ENCODE data around the gene UBAC2. TPM values are rescaled to one million over a fixed set of nuclear protein-coding genes. Genes with fewer than 3 reads are reported as not detected.

Gene UBAC2
- total RNA-seq, 2 donors from 2014 or later, result 52.4 to 55.6 TPM

DNA sequence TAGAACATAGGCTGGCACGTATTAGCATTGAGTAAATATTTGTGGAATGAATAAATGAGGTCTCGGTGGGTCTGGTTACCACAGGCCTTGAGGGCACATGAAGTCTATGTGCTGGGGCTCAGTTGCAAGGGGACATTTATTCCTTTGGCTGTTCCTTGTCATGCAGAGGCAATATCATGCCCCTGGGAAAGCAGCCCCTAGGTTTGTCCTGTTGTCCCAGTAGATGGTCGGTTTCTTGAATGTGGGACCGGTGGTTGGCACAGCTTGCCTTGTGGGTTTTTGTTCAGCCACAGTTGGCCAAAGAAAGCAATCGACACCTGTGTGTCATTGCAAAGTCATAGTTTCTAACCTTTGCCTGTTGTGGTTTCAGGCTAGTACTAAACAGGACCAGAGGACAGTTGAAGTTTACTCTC, 131.2 kb downstream of the UBAC2 start:
- Mint-ChIP-seq H3K9me3 (peaks cover 0 to 6% of the 10 kb centered on the region in 2 donors), H3K36me3 (peaks cover 34 to 54% of the 10 kb centered on the region in 2 donors), H3K27ac (no peak overlapping the region)
- DNase-seq (ENCODE audit: low spot score in 2 of 2) (peak in 1 of 2 donors; percentile 64), ATAC-seq (peak; percentile 79 to 94)

DNA sequence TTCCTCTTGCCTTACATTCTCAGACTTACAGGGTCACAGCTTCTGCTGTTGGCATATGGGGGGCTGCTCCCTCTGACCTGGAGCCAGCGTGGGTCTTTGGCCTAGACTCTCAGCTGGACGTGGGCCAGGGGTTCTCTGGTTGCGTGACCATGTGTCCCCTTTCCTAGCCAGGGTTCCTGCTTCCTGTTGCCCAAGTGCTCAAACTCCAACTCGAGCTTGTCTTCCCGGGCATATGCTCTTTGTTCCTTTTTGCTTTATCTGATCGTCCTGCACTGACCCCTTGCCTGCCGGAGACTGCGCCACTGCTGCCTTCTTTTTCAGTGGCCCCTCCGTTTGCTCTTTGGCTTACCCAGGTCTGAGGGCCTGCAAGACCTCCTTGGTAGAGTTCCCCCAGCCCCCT, 131.8 kb downstream of the UBAC2 start:
- peak in 1 of 2 donors; percentile 5 for ATAC-seq
- H3K9me3 Mint-ChIP-seq, result peaks cover 0 to 6% of the 10 kb centered on the region in 2 donors
- H3K27ac Mint-ChIP-seq, result peak overlapping the region; percentile 19 to 63
- no peak for DNase-seq (ENCODE audit: low spot score in 2 of 2)
- H3K36me3 Mint-ChIP-seq, result peaks cover 34 to 55% of the 10 kb centered on the region in 2 donors

DNA sequence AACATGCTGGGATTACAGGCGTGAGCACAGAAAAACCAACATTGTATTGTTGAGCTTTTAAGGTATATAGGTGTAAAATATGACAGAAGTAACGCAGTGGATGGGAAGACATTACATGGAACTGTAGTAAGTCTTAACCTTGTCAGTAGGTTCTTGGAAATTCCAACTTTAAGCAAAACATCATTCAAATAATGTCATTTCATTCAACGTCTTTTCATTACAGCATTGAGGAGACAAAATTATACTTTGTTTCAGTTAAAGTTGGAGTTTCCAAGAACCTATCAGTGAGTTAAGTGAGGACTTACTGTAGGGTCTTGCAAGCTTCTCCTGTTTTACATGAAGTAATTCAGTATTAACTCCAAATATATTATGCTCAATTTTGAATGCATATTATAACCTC, 133.6 kb downstream of the UBAC2 start:
- ATAC-seq (no peak), DNase-seq (ENCODE audit: low spot score in 2 of 2) (no peak)
- Mint-ChIP-seq H3K9me3 (peaks cover 0 to 8% of the 10 kb centered on the region in 2 donors), H3K27ac (no peak overlapping the region), H3K36me3 (peaks cover 31 to 62% of the 10 kb centered on the region in 2 donors)

DNA sequence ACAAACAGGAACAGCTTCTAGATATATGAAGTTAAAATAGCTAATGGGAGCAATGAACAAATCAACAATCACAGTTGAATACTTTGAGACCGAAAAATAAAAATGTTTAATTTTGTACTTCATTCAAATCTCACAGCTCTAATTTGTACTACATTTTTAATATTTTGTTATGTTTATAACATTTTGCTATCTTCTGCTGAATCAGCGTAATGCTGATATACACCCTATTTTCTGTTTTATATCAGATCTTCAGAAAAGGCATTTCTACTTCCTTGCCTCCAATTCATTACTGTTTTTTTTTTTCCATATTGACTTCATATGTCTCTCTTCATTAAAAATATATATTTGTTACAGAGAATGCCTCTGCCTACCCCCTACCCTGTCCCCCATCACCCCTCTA, 134.4 kb downstream of the UBAC2 start:
- ATAC-seq (no peak), DNase-seq (ENCODE audit: low spot score in 2 of 2) (no peak)
- Mint-ChIP-seq H3K36me3 (peaks cover 23 to 55% of the 10 kb centered on the region in 2 donors), H3K27ac (no peak overlapping the region), H3K9me3 (peaks cover 0 to 3% of the 10 kb centered on the region in 2 donors)

DNA sequence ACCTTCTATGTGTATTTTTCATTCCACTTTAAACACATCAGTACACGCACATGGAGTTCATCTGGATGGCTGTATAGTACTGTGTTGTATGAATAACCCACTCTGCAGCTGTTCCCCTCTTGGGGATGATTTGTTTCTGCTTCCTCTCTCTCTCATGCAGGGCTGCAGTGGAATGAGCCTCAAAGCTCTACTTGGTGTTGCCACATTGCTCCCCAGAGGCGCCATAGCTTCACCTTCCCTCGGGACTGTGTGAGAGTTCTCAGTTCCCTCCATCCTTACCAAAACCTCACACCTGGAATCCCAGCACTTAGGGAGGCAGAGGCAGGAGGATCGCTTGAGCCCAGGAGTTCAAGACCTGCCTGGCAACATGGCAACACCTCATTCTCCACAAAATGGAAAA, 134.9 kb downstream of the UBAC2 start:
- H3K36me3 Mint-ChIP-seq, result peaks cover 27 to 56% of the 10 kb centered on the region in 2 donors
- DNase-seq (ENCODE audit: low spot score in 2 of 2) (no peak), ATAC-seq (no peak)
- H3K27ac Mint-ChIP-seq, result no peak overlapping the region
- H3K9me3 Mint-ChIP-seq, result peaks cover 0 to 3% of the 10 kb centered on the region in 2 donors

DNA sequence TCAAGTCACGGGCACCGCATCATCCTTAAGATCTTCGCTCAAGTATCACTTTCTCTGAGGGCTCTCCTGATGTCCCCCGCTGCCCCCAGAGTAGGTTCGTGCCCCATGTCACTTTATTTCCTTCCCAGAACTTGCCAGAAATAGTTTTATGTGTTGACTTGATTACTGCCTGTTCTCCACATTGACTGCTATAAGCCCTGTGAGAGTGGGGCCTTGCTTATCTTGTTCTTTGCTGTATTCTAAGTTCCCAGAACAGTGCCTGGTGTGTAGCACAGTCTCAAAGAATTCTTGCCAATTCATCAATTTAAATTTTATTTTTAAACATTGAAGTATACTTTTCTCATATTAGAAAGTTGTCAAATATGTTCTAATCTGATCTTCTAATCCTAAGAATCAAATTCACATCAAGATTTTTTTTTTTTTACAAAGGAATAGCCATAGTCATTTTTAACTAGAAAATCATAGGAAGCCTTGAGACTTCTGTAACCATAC, 138.6 kb downstream of the UBAC2 start:
- H3K9me3 Mint-ChIP-seq, result peaks cover 0 to 3% of the 10 kb centered on the region in 2 donors
- H3K36me3 Mint-ChIP-seq, result peaks cover 28 to 45% of the 10 kb centered on the region in 2 donors
- H3K27ac Mint-ChIP-seq, result peak overlapping the region; percentile 53 to 80
- ATAC-seq, result no peak
- DNase-seq (ENCODE audit: low spot score in 2 of 2), result no peak

DNA sequence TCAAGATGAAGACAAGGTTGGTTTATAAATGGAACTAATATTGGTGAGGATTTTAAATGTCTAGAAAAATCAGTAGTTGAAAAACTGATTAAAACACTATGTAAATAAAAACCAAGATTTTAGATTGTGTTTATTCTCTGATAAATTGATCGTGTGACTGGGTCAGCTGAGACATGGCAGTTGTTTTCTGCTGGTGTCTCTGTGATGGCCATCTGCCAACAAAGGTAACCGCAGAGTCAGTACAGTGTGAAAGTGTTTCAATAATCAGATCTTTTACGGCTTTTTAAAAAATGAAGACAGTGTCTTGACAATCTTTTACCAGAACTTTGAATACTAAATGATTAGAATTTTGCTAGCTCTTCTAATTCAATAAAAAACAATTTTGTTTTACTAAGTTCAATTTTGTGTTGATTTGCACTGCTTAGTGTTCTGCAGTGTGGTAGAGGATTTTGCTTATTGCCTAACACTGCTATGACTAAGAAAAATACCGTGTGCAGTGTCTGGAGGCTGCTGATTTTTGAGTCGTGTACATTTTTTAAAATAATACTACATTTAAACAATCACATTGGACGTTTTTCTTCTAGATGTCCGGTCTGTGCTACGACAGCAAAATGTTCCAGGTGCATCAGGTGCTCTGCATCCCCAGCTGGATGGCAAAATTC, 139.2 kb downstream of the UBAC2 start:
- no peak overlapping the region for H3K27ac Mint-ChIP-seq
- no peak for DNase-seq (ENCODE audit: low spot score in 2 of 2)
- peak; percentile 71 to 73 for ATAC-seq
- H3K9me3 Mint-ChIP-seq, result peaks cover 0 to 3% of the 10 kb centered on the region in 2 donors
- peaks cover 28 to 50% of the 10 kb centered on the region in 2 donors for H3K36me3 Mint-ChIP-seq

DNA sequence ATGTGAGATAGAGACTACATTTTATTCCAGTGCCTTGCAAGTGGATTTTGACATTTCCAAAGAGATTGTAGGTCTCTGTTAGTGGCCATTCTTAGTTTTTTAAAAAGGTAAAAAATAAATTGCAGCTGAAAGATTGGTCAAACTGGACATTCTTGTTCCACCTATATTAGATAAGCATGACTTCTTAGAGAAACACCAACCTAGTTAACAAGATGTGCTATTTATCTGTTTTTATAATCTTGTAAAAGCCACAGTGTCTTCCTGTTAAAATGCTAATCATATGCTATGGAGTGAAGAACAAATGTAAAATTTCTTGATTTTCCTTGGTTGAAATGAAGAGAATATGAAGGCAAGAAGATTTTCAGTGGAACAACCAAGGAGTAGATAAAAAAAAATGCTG, 140.0 kb downstream of the UBAC2 start:
- no peak for DNase-seq (ENCODE audit: low spot score in 2 of 2)
- peaks cover 0 to 3% of the 10 kb centered on the region in 2 donors for H3K9me3 Mint-ChIP-seq
- no peak for ATAC-seq
- peaks cover 27 to 50% of the 10 kb centered on the region in 2 donors for H3K36me3 Mint-ChIP-seq
- H3K27ac Mint-ChIP-seq, result no peak overlapping the region

DNA sequence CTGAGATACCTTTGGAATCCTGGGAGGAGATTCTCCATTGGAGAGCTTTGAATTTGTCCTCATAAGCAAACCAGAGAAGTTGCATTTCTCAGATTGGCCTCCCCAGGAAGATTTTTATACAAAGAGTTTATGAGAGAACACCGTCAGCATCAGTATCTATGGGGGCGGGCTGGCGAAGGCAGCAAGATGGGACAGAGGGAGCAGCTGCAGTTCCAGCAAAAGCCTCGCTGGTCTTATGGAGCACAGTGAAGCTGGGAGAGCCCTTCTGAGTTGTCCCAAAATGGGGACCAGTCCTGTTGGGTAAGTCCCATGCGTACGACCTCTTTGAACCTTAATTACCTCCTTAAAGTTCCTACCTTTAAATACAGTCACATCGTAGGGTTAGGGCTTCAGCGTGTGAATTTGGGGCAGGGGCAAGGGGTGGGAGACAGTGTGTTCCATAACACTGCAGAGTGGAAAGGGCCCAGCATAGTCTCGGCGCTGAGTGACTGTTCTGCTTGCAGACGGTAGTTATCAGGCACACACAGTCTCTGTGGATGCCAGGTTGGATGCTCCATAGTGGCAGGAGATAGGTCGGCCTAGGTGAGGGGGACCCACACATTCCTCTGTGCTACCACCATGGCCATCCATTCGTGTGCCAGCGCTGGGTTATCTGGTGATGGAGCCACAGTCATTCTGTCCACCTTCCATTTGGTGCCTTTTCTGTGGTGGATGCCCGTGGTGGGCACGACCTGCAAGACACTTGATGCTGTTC, 141.5 kb downstream of the UBAC2 start:
- Mint-ChIP-seq H3K27ac (no peak overlapping the region), H3K36me3 (peaks cover 24 to 55% of the 10 kb centered on the region in 2 donors), H3K9me3 (peaks cover 0 to 3% of the 10 kb centered on the region in 2 donors)
- ATAC-seq, result peak in 1 of 2 donors; percentile 9
- no peak for DNase-seq (ENCODE audit: low spot score in 2 of 2)

DNA sequence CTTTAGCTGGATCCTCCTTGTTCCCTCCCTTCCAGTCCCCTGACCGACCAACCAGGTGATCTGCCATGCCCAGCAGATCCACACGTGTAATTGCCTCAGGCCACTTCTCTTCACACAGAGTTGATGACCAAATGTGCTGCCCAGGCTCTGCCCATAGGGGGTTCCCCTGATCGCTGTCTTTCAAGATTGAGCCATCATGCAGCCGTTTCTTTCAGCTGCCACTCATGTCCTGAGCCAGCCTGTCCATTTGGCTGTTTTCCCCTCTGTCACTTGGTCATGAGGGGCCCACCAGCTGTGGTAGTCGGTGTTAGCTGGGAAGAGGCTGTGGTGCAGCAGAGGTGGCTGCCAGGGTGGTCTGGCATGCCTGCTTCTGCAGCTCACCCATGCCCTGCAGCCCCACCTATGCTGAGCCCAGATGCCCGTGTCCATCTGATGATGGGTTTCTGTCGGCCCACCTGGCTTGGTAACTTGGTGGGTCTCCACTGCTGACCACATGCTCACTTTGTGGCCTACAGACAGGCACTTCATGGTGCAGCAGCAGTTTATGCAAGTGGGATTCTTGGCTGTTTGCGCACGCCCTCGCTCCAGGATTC, 142.2 kb downstream of the UBAC2 start:
- ATAC-seq (peak in 1 of 2 donors; percentile 40), DNase-seq (ENCODE audit: low spot score in 2 of 2) (no peak)
- no peak overlapping the region for H3K27ac Mint-ChIP-seq

DNA sequence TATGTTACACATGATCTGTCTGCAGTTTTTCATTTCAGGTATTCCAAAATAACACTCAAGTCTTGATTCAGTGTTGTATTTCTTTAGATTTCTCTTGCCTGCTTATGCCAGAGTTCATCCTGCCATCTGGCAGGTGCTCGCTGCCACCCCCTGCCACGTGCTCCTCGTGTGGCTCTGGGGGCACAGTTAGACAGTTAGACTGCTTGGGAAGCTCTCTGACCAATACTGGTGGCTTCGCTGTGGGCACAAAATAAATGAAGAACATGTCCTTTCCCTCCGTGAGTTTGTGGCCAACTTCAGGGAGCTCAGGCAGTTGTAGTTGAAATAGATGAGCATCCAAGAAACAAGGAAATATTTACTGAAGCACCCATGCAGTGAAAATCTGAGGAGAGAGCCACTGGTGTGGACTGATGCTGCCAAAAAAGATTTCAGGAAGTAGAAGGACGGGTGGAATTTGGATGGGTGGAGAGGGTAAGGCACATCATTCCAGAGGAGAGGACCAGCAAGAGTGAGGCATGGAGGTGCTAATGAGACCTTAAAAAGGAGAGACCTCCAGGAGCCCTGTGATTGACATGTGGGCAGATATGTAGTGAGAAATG, 144.1 kb downstream of the UBAC2 start:
- H3K27ac Mint-ChIP-seq, result no peak overlapping the region
- H3K9me3 Mint-ChIP-seq, result no peaks in the 10 kb centered on the region
- no peak for ATAC-seq
- no peak for DNase-seq (ENCODE audit: low spot score in 2 of 2)
- H3K36me3 Mint-ChIP-seq, result peaks cover 37 to 63% of the 10 kb centered on the region in 2 donors

More for the DNA sequence above, 142.2 kb downstream of the UBAC2 start:
- Mint-ChIP-seq H3K36me3 (peaks cover 26 to 53% of the 10 kb centered on the region in 2 donors), H3K9me3 (no peaks in the 10 kb centered on the region)

DNA sequence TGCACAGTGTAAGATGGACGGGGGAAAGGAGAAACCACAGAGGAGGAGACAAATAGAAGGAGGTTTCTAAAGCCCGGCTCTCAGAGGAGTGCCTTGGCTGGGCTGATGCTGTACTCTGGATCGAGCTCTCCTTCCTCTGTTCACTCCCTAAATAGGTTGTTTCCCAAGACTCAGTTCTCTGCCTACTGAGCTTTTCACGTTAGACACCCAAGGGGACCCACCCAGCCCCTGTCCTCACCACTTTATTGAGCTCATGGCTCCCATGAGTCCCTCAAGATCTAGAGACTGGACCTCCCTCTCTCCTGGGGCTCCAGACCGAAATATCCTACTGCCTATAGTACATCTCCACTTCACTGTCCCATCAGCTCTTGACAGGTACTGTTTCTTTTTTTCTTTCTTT, 144.7 kb downstream of the UBAC2 start:
- ATAC-seq, result no peak
- Mint-ChIP-seq H3K36me3 (peaks cover 34 to 60% of the 10 kb centered on the region in 2 donors), H3K27ac (no peak overlapping the region)

DNA sequence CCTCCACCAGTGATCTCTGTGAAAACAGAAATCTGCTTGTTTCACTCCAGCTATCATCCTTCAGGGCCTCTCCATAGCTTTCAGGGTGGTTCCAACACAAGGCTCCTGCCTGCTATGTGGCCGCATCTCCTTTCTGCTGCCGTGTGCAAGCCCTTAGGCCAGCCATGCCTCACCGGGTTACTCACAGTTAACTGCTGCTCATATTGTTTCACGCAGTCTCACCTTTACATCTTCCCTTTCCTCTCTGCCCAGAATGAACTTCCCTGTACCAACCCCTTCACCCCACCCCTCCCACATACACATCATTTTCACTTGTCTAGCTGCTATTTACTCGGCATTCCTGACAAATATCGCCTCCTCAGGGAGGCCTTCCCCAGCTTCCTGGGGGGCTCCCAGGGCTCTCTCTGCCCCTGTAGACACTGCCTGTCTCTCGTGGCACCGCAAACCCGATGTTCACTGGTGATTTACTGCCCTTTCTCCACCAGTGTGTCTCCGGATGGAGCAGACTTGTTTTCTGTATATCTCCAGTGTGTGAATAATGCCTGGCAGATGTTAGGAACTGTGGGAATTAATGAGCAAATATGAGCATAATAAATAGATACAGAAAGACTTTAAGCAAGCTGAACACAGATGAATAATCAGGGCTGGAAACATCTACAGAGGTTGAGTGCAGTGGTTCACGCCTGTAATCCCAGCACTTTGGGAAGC, 145.8 kb downstream of the UBAC2 start:
- no peak for DNase-seq (ENCODE audit: low spot score in 2 of 2)
- no peak for ATAC-seq
- Mint-ChIP-seq H3K36me3 (peaks cover 24 to 51% of the 10 kb centered on the region in 2 donors), H3K9me3 (no peaks in the 10 kb centered on the region), H3K27ac (peak overlapping the region; percentile 45 to 66)

More for the DNA sequence above, 144.7 kb downstream of the UBAC2 start:
- no peak for DNase-seq (ENCODE audit: low spot score in 2 of 2)
- H3K9me3 Mint-ChIP-seq, result no peaks in the 10 kb centered on the region

DNA sequence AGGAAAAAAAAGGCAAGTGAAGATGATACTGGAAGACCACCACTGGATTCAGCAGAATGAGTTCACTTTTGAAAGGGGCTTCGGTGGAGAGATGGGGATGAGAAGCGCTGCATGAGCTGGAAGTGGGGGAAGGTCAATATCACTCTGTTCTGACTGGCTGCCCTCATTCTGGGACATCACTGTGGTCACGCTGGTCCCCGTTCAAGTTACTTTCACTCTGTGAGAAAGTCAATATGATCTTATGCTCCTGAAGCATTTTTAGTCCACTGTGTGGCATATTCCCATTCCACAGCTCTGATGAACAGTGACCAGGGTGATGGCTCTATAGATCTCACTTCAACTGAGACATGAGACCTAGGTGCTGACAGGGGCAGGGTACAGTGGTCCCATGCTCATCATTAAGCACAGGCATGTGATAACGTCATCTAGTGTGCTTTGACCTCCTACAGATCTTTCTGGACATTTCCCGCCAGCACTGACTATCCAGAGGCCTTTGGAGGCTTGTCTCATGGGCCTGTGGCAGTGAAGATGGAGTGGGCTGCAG, 146.8 kb downstream of the UBAC2 start:
- peak overlapping the region; percentile 8 to 95 for H3K27ac Mint-ChIP-seq
- ATAC-seq (peak in 1 of 2 donors; percentile 1), DNase-seq (ENCODE audit: low spot score in 2 of 2) (no peak)
- H3K9me3 Mint-ChIP-seq, result no peaks in the 10 kb centered on the region
- H3K36me3 Mint-ChIP-seq, result peaks cover 19 to 46% of the 10 kb centered on the region in 2 donors

DNA sequence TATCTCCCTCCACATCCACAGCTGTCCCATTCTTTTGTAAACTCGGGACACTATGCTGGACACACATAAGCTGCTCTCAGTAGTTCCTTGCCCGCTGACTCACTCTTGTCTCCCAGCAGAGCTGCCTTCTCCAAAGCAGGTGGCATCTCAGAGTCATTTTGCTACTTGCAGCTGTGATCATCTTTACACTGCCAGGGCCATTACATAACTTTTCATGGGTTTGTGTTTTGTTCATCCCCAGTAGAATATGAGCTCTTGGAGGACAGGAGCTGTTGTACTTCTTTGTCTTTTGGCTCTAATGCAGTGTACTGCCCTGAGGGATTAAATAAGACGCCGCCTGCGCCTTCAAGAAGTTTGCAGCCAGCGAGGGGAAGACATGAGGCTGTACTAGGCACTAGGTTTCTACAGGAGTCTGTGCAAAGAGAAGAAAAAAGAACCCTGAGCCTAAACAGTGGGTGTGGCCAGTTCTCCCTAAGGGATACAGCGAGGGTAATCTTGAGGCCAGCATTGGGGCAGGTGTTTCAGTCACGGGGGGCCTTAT, 147.3 kb downstream of the UBAC2 start:
- ATAC-seq, result peak; percentile 13 to 68
- Mint-ChIP-seq H3K9me3 (no peaks in the 10 kb centered on the region), H3K27ac (peak overlapping the region; percentile 8 to 95), H3K36me3 (peaks cover 19 to 46% of the 10 kb centered on the region in 2 donors)
- DNase-seq (ENCODE audit: low spot score in 2 of 2), result no peak
